ENCODE measurements around the gene TFPI.
"Not testable (repeated sequence)": the region's sequence is repeated elsewhere in the genome, so short reads cannot be mapped to it uniquely, and the experiment has no call there.

The TFPI gene

DNA sequence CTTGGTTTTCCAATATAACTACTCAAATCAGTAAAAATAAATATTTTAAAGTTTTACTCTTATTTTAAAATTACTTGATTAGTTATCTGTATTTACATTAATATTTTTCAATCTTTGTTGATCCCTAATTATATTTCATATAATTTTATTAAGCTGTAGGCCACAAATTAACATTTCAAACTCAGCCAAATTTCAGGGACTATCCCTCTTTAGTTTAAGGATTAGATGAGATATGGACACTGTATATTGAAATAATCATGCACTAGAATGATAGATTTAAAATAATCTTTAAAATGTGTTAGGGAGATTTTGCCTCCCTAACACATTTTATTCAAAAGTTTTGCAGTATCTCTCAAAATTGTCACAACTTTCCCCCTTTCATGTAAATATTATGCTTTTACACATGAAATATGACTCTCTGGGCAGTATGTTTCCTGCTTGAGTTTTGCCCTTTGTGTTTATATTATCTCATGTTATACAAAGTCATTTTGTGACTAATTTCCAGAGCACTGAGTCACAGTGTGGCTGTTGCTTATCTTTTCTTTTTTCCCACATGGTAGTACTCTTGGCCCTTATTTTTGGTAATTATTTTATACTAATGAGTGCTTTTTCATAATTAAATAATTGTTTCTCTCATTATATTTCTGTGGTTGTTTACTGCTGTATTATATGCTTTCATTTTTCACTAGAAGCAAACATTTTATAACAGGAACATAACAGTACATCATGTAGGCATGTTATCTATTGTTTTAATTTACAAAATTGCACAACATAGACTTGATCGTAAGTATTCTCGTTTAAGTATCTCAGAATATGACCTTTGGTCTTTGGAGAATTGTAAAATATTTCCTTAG, 1.2 kb downstream of the TFPI start:
- no peak for DNase-seq

DNA sequence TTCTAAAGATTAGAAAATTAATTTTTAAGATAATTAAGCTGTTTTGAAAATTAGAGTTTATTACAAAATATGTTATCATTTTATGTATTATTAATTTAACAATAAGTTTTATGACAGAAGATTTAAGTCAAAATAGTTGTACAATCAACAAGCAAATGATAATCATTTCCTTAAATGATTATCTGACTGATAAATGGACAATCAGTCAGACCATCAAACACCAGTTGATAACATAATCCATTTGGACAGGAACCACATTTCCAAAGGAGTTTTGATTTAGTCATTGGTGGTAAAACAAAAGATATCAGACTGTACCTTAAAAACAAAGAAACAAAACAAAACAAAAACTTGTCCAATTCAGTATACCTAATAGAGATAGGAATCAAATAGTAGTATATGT, 1.9 kb downstream of the TFPI start:
- DNase-seq: no peak

DNA sequence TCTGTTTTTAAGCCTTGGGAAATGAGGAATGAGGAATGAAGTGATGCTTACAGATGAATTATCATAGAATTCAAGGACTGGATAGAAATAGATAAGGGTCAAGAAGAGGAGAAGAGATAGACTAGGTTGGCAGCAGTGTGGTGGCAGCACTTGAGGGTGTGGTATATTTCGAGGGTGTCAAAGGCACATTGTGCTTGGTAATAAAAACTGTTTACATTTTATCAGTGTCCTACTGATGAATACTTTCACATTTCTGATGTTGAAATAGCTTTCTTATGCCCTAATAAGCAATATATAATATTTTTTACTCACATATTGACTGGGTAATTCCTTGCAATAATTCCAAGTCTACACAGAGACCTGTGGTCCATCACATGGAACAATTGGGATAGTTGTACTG, 3.4 kb downstream of the TFPI start:
- DNase-seq: no peak

DNA sequence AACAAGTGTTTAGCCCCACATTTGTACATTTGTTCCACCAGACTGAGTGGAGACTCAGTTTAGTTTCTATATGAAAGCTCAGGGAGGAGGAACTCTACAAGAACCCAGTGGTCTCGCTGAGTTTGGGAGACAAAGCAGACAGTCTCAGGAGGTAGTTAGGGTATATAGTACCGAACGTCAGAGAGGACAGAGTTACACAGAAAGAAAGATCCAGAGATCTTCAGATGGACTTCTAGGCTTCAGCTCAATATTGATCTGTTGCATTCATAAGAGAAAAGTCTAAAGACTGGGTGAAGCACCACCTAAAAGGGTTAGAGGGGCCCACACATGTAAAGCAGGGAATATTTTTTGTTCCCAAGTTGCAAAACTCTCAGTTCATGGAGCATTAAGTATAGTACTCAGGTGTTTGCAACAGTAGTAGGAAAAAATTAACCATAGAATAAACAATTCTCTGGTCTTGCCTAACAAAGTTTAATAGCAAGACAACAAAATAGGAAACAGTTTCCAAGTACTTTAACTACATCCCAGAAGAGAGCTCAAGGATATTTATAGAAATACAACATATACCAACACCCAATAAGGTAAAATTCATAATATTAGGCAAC, 4.2 kb downstream of the TFPI start:
- DNase-seq: no peak

DNA sequence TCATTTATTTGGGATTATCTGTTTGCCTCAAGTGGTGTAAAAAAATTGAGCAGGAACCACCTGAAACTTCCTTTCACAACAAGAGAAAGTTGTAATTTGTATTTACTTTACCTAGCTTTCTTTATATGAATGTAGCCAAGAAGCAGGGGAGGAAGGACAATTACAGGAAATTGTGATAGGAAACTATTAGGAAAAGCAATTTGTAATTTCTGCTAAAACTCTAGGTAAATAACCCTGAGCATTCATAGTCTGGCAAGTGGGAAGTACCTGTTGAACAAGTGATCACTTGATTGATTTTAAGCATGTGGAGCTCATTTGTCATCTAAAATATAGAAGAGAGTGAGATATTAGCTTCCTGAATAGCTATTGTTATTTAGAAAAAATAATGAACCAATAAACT, 5.0 kb downstream of the TFPI start:
- DNase-seq: no peak

DNA sequence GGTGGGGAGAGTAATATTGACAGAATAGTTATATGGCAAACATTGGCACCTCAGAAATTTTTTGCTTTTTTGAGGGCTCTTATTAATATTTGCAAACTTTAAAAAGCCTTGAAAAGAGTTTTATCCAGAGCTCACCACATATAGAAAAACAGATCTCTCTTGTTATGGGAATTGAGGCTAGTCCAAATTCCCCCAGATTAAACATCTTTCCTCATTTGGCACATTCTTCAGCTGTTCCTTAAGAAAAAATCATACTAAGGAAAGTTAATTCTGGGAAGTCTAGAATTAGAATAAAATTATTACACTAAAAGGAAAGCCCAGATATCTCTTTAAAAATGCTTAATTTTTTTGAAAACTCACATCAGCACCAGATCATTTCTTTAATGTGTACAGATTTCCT, 5.6 kb downstream of the TFPI start:
- DNase-seq: no peak

DNA sequence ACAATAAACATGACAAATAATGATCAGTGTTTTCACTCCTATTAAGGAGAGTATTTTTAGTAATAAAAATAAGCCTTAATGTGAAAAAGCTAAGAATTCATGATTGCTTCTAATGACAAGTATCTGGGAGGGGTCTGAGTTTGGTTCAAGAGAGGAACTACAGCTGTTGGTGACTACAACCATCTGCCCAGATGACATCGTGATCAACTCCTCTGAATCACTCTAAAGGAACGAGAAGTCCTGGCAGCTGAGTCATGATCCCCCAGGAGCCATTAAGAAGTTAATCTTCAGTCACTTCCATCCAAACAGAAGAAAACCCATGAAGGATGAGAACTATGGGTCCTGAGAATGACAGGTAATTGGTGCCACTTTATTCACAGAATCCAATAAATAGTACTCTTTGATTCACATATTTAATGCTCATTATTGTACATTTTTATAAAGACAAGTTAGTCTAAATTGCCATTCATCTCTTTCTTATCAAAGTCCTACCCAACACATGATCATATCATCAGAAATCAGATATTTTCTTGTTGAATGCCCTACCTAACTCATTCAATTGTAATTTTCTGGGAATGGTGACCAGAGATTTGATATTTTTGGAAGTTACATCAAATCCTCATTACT, 6.8 kb downstream of the TFPI start:
- no peak for DNase-seq

DNA sequence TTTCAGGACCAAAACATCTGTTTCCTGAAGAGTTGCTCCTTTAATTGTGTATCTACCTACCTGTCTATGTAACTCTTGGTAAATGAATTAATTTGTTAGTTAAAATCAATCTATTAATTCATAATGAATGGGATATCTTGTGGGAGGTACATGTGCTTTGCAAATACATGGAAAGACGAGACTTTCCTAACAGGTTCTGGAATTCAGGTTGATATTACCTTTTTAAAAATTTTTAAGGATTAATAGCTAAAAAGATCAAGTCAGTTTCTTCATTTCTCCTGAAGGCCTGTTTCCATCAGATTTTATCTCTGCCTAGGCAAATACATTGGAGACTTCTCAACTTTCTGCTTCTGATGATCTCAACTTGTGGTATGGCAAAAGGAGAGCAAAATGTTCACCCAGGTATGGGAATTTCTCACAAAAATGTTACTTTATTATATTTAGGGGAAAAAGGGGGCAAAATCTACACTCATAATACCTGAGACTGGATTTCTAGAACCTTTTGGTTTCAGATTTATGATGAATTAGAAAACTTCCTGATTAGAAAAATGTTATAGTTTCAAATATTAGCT, 7.4 kb downstream of the TFPI start:
- DNase-seq: no peak

DNA sequence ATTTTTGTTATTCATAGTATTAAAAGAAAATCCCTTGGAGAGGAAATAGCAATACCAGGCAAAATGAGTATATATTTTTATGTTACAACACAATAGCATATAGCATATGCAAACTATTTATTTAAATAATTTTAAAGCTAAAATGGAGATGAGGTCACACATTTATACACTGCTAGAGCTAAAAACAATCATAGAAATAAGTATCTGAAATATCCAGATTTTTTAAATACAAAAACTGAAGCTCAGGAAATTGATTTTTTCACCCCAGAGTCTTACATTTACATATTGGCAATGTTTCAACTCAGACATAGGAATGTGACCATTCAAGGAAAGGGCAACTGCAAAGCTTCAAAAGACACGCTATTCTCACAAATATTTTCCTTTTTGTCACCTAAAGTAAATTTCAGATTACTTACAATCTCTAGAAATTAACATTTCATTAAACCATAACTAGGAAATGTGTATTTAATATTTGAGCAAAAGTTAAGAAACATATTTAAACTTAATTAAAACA, 8.9 kb downstream of the TFPI start:
- DNase-seq: no peak

DNA sequence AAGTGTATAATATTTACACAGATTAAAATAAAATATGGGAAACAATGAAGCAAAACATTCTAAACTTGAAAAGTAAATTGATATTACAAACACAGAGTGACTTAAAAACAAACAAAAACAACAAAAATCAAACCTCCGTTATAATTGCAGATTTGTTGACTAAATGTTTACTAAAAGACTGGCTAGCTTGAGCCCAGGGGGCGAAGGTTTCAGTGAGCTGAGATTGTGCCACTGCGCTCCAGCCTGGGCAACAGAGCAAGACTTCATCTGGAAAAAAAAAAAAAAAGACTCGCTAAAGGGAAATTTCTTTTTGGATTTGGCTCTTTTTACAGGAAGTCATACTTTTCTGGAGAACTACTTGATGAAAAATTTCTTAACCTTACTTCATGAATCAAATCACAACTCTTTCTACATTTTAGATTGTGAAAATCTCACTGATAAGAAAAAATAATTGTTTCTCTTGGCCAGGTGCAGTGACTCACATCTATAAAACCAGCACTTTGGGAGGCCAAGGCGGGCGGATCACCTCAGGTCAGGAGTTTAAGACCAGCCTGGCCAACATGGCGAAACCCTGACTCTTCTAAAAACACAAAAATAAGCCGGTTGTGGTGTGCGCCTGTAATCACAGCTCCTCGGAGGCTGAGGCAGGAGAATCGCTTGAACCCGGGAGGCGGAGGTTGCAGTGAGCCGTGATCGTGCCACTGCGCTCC, 9.7 kb downstream of the TFPI start:
- no peak for DNase-seq

DNA sequence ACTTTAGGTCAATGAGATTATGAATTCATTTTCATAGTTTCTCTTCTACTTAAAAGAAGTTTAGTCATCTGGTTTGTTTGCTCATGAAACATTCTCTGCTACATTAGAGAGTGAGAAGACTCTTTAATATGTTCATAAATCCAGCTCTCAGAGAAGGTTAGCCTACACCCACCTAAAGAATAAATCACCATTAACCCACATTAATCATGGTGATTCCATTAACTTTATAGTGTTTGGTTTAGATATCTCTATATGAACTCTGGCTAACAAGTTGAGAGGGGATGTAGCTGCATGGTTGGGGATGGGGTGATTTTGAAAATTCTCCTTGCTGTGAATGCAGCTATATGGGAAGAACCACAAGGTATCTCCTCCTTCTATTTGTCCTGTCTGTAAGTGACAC, 10.7 kb downstream of the TFPI start:
- no peak for DNase-seq

DNA sequence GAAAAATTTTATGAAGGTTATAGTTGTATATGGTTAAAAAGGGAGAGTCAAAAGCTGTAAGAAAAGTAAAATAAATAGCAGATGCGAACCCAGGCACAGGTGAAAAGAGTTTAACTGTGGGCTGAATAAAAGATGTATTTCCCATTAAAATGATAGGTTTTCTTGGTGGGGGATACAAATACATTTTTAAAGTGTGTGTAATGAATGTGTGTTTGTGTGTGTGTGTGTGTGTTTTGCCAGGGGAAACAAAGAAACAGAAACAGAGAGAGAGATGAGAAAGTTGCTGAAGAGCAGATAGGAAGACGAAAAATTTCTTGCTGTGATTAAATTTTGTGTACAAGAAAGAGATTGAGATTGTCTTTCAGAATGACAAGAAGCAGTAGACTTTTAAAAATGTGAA, 12.1 kb downstream of the TFPI start:
- no peak for DNase-seq

DNA sequence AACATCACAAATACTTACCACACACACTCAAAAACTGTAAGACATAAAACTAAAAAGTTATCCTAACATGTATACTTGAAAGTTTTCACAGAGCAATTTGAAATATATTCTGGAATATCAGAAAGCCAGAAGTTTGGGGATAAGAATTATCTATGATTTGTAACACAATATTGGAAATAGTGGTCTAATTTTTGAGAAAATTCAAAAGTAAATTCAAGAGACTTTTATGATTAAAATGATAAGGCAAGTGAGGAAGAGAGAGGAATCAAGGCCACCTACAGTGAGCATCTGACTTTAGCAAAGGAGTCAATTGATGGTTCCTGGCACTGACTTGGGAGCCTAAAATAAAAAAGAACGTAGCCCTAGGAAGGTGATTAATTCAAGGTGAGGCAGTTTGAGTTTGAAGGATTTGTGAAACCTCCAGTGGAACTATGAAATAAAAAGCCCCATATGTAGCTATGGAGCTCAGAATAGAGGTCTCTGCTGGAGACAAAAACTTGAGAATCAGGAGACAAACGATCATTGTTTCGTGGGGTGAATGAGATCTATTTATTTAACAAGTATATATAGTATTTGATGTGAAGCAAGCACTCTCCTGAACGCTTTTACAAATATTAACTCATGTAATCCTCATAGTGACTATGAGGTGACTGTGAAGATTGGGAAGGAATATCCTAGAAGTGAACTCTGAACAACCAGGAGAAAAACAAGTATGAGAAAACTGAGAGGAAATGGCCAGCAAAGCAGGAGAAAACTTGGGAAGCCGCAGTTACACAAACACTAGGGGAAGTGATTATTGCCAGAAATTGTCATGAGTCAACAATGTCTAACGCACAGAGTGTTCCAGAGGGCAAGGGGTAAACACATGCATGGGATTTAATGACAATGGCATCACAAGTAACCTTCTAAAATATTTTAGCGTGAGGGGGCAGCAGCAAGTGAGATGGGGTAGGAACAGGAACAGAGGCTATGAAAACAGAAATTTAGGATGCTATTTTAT, 12.8 kb downstream of the TFPI start:
- no peak for DNase-seq

DNA sequence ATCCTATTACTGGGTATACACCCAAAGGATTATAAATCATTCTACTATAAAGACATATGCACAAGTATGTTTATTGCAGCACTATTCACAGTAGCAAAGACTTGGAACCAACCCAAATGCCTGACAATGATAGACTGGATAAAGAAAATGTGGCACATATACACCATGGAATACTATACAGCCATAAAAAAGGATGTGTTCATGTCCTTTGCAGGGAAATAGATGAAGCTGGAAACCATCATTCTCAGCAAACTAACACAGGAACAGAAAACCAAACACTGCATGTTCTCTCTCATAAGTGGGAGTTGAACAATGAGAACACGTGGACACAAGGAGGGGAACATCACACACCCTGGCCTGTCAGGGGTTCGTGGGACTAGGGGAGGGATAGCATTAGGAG, 16.0 kb downstream of the TFPI start:
- not testable (repeated sequence) for DNase-seq

DNA sequence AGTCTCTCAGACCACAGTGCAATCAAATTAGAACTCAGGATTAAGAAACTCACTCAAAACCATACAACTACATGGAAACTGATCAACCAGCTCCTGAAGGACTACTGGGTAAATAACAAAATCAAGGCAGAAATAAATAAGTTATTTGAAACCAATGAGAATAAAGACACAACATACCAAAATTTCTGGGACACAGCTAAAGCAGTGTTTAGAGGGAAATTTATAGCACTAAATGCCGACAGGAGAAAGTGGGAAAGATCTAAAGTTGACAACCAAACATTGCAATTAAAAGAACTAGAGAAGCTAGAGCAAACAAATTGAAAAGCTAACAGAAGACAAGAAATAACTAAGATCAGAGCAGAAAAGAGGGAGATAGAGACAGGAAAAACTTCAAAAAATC, 18.9 kb downstream of the TFPI start:
- DNase-seq: not testable (repeated sequence)

DNA sequence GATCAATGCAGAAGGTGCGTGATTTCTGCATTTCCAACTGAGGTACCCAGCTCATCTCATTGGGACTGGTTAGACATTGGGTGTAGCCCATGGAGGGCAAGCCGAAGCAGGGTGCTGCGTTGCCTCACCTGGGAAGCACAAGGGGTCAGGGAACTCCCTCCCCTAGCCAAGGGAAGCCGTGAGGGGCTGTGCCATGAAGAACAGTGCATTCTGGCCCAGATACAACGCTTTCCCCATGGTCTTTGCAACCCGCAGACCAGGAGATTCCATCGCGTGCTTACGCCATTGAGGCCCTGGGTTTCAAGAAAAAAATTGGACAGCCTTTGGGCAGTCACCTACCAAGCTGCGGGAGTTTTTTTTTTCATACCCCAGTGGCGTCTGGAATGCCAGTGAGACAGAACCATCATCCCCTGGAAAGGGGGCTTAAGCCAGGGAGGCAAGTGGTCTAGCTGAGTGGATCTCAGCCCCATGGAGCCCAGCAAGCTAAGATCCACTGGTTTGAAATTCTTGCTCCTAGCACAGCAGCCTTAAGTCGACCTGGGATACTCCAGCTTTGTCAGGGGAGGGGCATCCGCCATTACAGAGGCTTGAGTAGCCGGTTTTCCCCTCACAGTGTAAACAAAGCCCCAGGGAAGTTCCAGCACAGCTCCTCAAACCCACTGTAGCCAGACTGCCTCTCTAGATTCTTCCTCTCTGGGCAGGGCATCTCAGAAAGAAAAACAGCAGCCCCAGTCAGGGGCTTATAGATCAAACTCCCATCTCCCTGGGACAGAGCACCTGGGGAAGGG, 21.7 kb downstream of the TFPI start:
- no peak for DNase-seq

DNA sequence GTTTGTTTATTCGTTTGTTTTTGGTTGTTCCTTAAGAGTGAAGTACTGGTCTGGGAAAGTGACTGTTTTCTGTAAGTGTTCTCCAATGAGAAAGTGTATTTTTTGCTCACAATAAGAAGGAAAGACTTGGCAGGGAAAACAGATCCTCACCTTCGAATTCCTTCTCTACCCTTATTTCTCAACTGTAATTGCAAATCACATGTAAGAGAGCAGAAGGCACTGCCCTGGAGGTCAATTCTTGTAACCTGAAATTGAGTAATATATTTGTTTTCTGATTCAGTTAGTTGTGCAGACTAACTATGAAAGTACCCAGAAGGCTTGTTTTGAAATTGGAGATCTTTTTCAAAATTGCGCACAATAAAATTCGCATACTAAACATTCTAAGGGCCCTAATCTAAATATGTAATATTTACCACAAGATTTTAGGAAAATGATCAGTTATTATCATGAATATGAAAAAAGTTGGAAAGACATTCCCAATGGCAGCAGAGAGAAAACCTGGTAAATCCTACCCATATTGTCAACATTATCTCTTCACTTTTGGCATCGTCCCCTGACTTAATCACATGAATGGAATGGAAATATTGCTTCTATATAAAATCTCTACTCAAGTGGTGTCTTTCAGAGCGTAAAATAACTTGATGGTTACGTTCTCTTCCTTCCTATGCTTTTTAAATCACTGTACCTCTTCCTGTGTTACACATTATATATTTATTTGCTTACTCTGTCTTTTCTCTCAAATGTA, 24.1 kb downstream of the TFPI start:
- no peak for DNase-seq

DNA sequence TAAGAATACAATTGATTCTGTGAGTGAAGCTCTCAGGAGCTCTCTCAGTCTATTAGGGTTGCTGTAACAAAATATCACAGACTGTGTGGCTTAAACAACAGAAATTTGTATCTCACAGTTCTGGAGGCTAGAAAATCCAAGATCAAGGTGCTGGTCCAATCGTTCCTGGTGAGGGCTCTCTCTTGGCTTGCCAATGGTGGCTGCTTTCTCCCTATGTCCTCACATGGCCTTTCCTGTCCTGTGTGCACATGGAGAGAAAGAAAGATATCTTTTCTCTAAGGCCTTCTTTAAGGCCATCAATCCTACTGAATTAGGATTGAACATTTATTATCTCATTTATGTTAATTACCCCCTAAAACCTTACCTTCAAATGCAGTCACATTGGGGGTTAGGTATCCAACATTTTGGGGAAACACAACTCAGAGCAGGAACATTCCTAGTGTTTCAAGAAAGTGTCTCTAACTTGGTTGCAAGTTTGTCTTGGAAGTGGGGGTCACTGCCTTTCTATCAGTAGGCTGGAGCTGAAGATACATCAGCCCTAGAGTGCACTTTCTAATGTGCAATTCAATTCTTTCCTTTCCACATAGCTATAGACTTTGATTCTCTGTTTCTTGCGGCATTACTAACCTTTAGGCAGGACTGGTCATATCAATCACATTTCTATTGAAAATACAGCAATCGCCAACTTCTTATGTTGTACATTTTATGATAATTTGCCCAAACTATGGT, 24.8 kb downstream of the TFPI start:
- DNase-seq: no peak

DNA sequence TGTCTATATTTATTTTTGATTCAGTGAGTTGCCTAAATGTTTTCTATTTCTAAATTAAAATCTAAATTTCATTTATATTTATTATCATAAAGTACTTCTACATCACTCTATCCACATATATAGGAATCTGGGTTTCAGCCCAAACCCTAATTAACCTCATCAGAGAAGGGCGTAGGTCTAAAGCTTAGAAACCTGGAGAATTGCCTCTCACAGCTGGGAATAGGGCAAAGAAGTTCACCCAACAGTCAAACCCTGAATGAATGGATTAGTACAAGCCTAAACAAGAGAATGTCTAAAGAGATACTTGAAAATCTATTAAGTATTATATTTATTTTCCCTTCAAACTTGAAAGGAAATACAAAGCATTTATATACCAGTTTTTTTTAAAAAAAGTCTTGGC, 26.2 kb downstream of the TFPI start:
- DNase-seq: no peak
